PFSK-1 (cell line): ENCODE results near the gene DOCK8.

Source experiments
- FOXP2 ChIP-seq: optimal IDR thresholded peaks from 2 replicates; pipeline ENCODE3; 2011; ENCODE audit warnings: borderline replicate concordance, control low read depth, inconsistent platforms; ENCODE audit not compliant: insufficient read depth; ENCODE audit errors: extremely low read length, extremely low read depth
- POLR2AphosphoS5 ChIP-seq: IDR thresholded peaks from 2 replicates; pipeline ENCODE4 v1.6.1; 2012; ENCODE audit warnings: low read depth, mild to moderate bottlenecking, control low read depth, low read length, moderate library complexity
- SIN3A ChIP-seq: IDR thresholded peaks from 2 replicates; pipeline ENCODE4 v1.6.1; 2012; ENCODE audit warnings: mild to moderate bottlenecking, low read length, moderate library complexity, borderline replicate concordance; ENCODE audit not compliant: insufficient read depth
- TAF1 ChIP-seq: IDR thresholded peaks from 2 replicates; pipeline ENCODE4 v1.6.1; 2012; ENCODE audit warnings: low read length, control low read depth, borderline replicate concordance; ENCODE audit not compliant: insufficient read depth
- TF ChIP-seq, protein P1 (sequence below), 2 experiments: IDR thresholded peaks; 2 replicates each; pipeline versions ENCODE4 v1.6.1 to v1.8.0; 2011 to 2012; ENCODE audit warnings: low read depth in 2 of 2, low read length in 2 of 2, control low read depth in 1 of 2, inconsistent platforms in 1 of 2, mild to moderate bottlenecking in 1 of 2, moderate library complexity in 1 of 2; ENCODE audit not compliant: insufficient read depth in 1 of 2

The DOCK8 gene

DNA sequence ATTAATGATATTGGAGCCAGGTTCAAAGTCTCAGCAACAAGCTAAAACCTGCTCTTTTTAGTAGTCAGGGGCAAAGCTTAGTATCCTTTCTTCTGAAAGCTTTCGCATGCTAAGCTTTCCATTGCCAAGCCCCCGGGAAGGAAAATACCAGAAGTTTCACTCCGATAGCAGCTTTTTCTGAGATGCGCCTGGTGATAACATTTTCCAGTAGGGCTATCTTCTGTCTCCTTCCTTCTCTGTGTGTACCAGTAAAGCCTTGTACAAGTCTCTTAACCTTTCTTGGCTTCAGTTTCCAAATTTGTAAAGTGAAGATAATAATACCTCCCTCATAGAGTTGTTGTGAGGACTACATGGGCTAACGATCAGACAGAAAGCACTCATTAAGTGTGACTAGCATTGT lies 36.7 kb downstream of the DOCK8 start:
- TF ChIP-seq TAF1 = no peak
- TF ChIP-seq SIN3A = no peak
- TF ChIP-seq POLR2AphosphoS5 = no peak
- TF ChIP-seq FOXP2 = no peak
- TF ChIP-seq, protein P1, sequence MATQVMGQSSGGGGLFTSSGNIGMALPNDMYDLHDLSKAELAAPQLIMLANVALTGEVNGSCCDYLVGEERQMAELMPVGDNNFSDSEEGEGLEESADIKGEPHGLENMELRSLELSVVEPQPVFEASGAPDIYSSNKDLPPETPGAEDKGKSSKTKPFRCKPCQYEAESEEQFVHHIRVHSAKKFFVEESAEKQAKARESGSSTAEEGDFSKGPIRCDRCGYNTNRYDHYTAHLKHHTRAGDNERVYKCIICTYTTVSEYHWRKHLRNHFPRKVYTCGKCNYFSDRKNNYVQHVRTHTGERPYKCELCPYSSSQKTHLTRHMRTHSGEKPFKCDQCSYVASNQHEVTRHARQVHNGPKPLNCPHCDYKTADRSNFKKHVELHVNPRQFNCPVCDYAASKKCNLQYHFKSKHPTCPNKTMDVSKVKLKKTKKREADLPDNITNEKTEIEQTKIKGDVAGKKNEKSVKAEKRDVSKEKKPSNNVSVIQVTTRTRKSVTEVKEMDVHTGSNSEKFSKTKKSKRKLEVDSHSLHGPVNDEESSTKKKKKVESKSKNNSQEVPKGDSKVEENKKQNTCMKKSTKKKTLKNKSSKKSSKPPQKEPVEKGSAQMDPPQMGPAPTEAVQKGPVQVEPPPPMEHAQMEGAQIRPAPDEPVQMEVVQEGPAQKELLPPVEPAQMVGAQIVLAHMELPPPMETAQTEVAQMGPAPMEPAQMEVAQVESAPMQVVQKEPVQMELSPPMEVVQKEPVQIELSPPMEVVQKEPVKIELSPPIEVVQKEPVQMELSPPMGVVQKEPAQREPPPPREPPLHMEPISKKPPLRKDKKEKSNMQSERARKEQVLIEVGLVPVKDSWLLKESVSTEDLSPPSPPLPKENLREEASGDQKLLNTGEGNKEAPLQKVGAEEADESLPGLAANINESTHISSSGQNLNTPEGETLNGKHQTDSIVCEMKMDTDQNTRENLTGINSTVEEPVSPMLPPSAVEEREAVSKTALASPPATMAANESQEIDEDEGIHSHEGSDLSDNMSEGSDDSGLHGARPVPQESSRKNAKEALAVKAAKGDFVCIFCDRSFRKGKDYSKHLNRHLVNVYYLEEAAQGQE (IDR thresholded peaks at IDR 0.05; ENCODE audit: insufficient read depth in 1 of 2, low read depth in 2 of 2, low read length in 2 of 2) = no peak

DNA sequence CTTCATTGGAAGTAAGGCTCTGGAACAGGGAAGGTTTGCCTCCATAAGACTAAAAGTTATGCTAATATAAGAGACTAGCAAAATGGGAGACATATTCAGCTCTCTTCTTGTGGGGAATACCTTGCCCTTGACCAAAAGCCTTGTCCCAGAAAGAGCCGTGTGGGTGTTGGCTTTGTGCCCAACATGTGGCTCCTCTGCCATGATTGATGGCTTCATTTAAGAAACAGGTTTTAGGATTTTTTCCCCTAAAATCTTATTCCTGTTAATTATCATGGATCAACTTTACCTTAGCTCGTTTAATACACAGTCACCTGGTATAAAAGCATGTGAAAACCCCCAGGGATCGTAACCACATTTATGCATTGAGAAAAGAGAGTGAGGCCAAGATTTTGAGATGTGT lies 38.9 kb downstream of the DOCK8 start:
- TF ChIP-seq FOXP2 (no peak), POLR2AphosphoS5 (no peak), SIN3A (no peak)
- TF ChIP-seq, protein P1 (IDR thresholded peaks at IDR 0.05; ENCODE audit: insufficient read depth in 1 of 2, low read depth in 2 of 2, low read length in 2 of 2) = no peak

DNA sequence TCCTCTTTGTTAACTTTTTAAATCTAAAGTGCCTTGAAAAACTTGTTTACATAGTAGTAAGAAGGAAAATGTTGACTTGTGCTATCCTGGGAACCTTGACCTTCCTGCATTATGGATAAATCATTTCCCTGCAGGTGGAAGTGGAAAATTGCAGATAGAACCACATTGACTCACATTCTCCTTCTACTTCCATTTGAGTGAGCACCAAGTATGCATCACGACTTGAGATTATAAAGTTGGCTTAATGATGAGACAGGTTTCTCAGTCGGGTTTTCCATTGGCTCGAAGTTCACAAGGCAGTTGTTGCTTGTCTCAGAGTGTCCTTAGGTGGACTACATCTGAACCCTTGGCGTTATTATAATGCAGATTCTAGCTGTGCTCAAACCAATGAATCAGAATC lies 39.9 kb downstream of the DOCK8 start:
- no peak for TF ChIP-seq POLR2AphosphoS5
- TF ChIP-seq, protein P1 (IDR thresholded peaks at IDR 0.05; ENCODE audit: insufficient read depth in 1 of 2, low read depth in 2 of 2, low read length in 2 of 2) = no peak
- TF ChIP-seq SIN3A = no peak
- no peak for TF ChIP-seq FOXP2
- no peak for TF ChIP-seq TAF1

DNA sequence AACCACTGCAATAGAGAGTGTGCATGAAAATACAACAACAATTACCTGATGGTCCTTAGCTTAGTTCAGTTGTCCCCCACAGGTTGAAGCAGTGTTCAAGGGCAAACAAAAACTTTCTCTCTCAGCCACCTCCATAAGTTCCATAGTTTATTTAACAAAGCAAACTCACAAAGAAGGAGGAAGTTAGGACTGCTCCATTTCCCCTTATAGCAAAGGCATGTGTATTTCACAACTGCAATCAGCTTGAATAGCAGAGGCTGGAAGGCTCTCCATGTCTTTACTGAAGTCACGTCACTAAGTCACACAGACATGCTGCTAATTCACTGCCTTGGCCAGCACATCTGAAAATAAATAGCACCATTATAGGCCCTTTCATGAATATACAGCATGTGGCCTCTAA lies 43.3 kb downstream of the DOCK8 start:
- no peak for TF ChIP-seq FOXP2
- TF ChIP-seq POLR2AphosphoS5 = no peak

DNA sequence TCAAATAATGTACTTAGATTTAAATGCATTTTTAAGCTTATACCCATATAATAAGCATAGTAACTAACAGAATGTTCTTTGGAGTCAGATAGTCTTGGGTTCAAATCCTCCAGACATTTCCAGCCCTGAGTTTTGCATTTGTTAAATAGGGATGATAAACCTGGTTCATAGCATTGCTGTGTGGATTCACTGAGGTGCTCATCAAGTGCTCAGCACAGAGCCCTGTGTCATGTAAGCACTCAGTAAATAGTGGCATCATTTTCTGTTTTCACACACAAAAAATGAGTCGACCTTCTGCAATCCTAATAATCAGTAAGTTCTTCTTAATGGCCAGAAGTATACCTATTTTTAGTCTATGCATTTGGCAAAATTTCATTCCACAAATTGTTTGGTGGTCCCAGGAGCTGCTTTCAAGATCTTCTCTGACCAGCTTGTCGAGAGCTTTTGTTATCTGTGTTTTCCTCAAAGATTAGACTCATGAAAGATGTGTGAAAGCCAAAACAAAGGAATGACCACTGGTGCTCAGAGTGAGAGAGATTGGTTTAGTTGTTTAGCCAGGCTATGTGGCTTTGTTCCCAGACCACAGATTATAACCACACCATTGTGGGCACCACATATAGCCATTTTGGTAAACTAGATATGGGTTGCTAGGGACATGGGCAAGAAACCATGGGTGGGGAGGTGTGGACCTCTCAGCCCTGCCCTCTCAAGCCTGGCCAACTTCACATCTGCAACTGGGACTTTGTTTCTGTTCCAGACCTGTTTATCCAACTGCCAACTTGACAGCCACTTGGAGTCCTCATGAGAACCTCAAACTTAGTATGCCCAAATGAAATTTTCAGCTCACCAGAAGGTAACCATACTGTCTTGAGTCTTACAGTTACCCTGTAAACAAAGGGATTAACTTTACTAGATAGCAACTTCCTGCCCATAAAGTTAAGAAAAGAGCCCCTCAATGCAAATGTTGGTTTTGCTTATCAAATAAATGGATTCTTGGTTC lies 45.0 kb downstream of the DOCK8 start:
- no peak for TF ChIP-seq FOXP2
- TF ChIP-seq, protein P1 (IDR thresholded peaks at IDR 0.05; ENCODE audit: insufficient read depth in 1 of 2, low read depth in 2 of 2, low read length in 2 of 2) = no peak
- TF ChIP-seq TAF1 = no peak
- TF ChIP-seq SIN3A = no peak
- no peak for TF ChIP-seq POLR2AphosphoS5
